ENCODE measurements around the gene PERCC1. TPM values are rescaled to one million over a fixed set of nuclear protein-coding genes. Genes with fewer than 3 reads are reported as not detected.

The PERCC1 gene
- total RNA-seq, 4 donors from 2014 or later = 1.2 TPM; not detected in 3

- Histone ChIP-seq H3K36me3 (peaks cover 0 to 43% (median 15%) of the 10 kb centered on the region in 4 donors), H3K4me3 (no peak overlapping the region), H3K27ac (no peak overlapping the region), H3K27me3 (no peaks in the 10 kb centered on the region), H3K4me1 (no peaks in the 10 kb centered on the region), H3K9me3 (no peaks in the 10 kb centered on the region)
- in situ Hi-C loops (cut with MboI; ENCODE audit: low pct_ligation_motif_present in 1 of 4, low pct_unique_long_range_greater_than_20kb in 1 of 4, low sequenced_read_pairs in 3 of 4) (no loop called here), intact Hi-C loops (cut with DNase I; ENCODE audit: low total_unique reads) (no loop called here)
- no peak for DNase-seq
- TF ChIP-seq EP300 (IDR thresholded peaks at IDR 0.05; ENCODE audit: low read depth) (no peak), POLR2AphosphoS5 (IDR thresholded peaks at IDR 0.05) (no peak), CTCF (IDR thresholded peaks at IDR 0.05) (no peak), POLR2A (IDR thresholded peaks at IDR 0.05) (no peak)
- WGBS, 2 donors (ENCODE audit: low coverage in 1 of 2) = 90 to 92% methylated on average over 4 to 9 of the region's 9 CpGs
Measured at GRCh38 chr16:1398351-1398750, 32.5 kb upstream of the PERCC1 start.

- Histone ChIP-seq H3K4me1 (no peaks in the 10 kb centered on the region), H3K4me3 (no peak overlapping the region), H3K36me3 (peaks cover 0 to 43% (median 11%) of the 10 kb centered on the region in 4 donors), H3K9me3 (no peaks in the 10 kb centered on the region), H3K27ac (no peak overlapping the region), H3K27me3 (no peaks in the 10 kb centered on the region)
- intact Hi-C loops (cut with DNase I; ENCODE audit: low total_unique reads) = no loop called here
- in situ Hi-C loops (cut with MboI; ENCODE audit: low pct_ligation_motif_present in 1 of 4, low pct_unique_long_range_greater_than_20kb in 1 of 4, low sequenced_read_pairs in 3 of 4) = no loop called here
- WGBS, 2 donors (ENCODE audit: low coverage in 1 of 2) = 96% methylated on average over 37 of the region's 38 CpGs; no CpG with 5 or more reads in 1 of the 2 donors
- TF ChIP-seq POLR2A (IDR thresholded peaks at IDR 0.05) = no peak
- TF ChIP-seq CTCF (IDR thresholded peaks at IDR 0.05) = no peak
- TF ChIP-seq EP300 (IDR thresholded peaks at IDR 0.05; ENCODE audit: low read depth) = no peak
- no peak for DNase-seq
Measured at GRCh38 chr16:1398826-1399581, 31.9 kb upstream of the PERCC1 start.

- no peaks in the 10 kb centered on the region for H3K4me1 ChIP-seq
- WGBS, 2 donors (ENCODE audit: low coverage in 1 of 2) = 94% methylated on average over 26 of the region's 29 CpGs; no CpG with 5 or more reads in 1 of the 2 donors
- DNase-seq = no peak
- H3K27ac ChIP-seq = no peak overlapping the region
- intact Hi-C loops (cut with DNase I; ENCODE audit: low total_unique reads) = no loop called here
- H3K4me3 ChIP-seq = no peak overlapping the region
- no peak for TF ChIP-seq EP300 (IDR thresholded peaks at IDR 0.05; ENCODE audit: low read depth)
- TF ChIP-seq POLR2A (IDR thresholded peaks at IDR 0.05) = no peak
- TF ChIP-seq CTCF (IDR thresholded peaks at IDR 0.05) = no peak
- TF ChIP-seq POLR2AphosphoS5 (IDR thresholded peaks at IDR 0.05) = no peak
- no peaks in the 10 kb centered on the region for H3K9me3 ChIP-seq
- peaks cover 0 to 43% (median 11%) of the 10 kb centered on the region in 4 donors for H3K36me3 ChIP-seq
- in situ Hi-C loops (cut with MboI; ENCODE audit: low pct_ligation_motif_present in 1 of 4, low pct_unique_long_range_greater_than_20kb in 1 of 4, low sequenced_read_pairs in 3 of 4) = no loop called here
- no peaks in the 10 kb centered on the region for H3K27me3 ChIP-seq
Measured at GRCh38 chr16:1401061-1401757, 29.7 kb upstream of the PERCC1 start.

- in situ Hi-C loops (cut with MboI; ENCODE audit: low pct_ligation_motif_present in 1 of 4, low pct_unique_long_range_greater_than_20kb in 1 of 4, low sequenced_read_pairs in 3 of 4) = no loop called here
- Histone ChIP-seq H3K27ac (no peak overlapping the region), H3K27me3 (no peaks in the 10 kb centered on the region), H3K9me3 (no peaks in the 10 kb centered on the region), H3K4me3 (no peak overlapping the region), H3K4me1 (no peaks in the 10 kb centered on the region), H3K36me3 (peaks cover 0 to 43% (median 11%) of the 10 kb centered on the region in 4 donors)
- no peak for DNase-seq
- intact Hi-C loops (cut with DNase I; ENCODE audit: low total_unique reads) = no loop called here
- TF ChIP-seq EP300 (IDR thresholded peaks at IDR 0.05; ENCODE audit: low read depth) (no peak), CTCF (IDR thresholded peaks at IDR 0.05) (no peak), POLR2AphosphoS5 (IDR thresholded peaks at IDR 0.05) (no peak), POLR2A (IDR thresholded peaks at IDR 0.05) (no peak)
- WGBS, 2 donors (ENCODE audit: low coverage in 1 of 2) = 94 to 100% methylated on average over 3 to 13 of the region's 13 CpGs
Measured at GRCh38 chr16:1401758-1402154, 29.1 kb upstream of the PERCC1 start.
